ENCODE data around the gene SLCO1B3.

SLCO1B3 gene

GRCh38 chr12:20885116-20885515 lies 74.6 kb downstream of the SLCO1B3 start:
- DNase-seq, result no peak

DNA sequence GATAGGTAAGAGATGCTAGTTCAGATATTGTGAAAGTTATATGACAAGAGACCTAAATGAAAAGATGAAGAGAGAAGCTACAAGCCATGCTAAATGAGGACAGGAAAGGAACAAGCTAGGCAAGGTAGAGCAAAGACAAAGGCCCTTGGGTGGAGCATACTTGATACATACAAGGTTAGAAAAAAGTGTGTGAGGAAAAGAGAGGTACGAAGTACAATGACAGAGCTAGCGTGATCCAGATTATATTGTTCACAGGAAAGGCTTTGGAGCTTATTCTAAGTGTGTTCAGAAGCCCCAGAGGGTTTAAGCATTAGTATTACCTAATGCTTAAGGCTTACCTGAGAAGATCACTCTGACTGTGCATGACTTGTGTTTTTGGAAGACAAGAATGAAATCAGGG lies 75.0 kb downstream of the SLCO1B3 start:
- DNase-seq, result no peak

DNA sequence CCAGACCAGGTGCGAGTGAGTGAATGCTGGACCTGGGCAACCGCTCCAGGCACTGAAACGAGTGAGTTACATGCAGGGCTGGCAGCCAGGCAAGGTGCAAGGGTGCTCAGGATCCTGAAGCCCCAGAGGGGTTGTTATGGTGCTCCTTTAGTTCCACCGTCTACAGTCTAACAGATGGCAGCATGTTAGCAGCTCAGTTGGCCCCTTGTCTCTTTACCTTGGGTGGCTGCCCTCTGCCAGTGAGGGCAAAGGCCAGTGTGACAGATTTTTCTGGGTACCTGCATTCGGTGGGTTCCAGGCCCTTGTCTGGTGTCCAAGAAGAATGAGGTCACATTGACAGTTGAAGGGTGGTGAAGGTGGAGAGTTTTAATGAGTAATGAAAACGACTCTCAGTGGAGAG lies 106.8 kb downstream of the SLCO1B3 start:
- DNase-seq, result no peak

DNA sequence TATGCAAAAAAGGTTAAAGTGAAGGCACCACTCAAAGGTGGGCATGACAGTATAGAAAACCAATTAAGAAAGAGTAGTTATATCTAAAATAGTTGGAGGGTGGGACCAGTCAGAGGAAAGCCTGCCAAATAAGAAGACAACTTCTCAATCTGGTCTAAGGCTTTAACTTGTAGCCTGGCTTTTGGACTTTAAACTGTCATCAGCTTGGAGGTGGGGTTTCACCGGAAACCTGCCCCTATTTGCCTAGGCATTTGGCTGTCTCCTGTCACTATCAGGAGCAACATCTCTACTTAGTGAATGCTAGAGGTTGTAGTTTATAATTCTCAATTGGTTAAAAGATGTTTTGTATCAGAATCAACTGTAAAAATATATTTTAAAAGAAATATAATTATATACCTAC lies 107.3 kb downstream of the SLCO1B3 start:
- no peak for DNase-seq

- DNase-seq, result no peak
Observed at GRCh38 chr12:20931894-20932293, 121.4 kb downstream of the SLCO1B3 start.

DNA sequence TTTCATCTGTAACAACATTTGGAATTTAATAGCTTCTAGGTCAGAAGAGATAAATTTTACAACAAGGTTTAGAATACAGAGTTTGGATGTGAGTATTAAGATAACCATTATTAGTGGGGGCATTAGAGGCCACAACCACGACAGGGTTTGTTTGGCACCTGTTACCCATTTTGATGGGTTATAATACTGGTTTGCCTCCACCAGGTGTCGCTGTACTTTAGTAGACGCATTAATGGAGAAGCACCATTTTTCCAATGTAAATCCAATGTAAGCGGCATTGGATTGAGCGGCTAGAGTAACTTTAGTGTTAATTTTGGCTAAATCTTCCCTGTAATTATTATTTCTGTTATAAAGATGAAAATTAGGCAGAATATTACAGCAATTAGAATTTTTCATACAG lies 136.2 kb downstream of the SLCO1B3 start:
- DNase-seq, result no peak

DNA sequence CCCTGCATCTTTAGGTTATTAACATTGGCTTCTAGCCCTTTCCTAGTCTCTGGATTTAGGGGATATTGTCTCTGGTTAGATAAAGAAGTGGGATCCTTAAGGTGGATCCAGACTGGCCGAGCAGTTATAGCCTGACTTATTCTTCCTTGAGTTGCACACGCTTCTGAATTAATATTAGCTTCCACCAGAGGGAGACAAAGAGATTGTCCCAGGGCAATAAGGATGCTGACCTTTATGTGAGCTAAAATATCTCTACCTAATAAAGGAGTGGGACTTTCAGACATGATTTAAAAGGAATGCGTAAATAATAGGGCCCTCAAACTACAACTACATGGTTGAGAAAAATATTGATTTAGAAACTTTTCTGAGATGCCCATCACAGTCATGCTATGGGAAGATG lies 139.7 kb downstream of the SLCO1B3 start:
- DNase-seq, result no peak

DNA sequence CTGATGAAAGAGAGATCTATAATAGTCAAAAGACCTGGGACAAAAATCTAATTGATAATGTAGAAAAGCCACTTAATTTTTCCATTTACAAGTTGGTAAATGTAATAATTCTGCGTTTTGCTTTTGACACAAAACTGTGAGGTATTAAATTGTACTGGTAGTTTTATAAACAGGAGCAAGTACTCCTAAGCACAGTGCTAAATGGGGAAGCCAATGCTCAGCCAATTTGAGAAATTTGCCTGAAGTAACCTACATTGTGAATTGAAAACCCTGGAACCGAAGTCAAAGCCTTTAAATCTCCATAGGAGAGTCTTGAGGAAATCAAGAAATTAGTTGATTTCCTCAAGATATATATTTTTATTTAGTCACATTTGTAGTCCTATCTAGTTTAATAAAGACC lies 152.8 kb downstream of the SLCO1B3 start:
- DNase-seq, result no peak

DNA sequence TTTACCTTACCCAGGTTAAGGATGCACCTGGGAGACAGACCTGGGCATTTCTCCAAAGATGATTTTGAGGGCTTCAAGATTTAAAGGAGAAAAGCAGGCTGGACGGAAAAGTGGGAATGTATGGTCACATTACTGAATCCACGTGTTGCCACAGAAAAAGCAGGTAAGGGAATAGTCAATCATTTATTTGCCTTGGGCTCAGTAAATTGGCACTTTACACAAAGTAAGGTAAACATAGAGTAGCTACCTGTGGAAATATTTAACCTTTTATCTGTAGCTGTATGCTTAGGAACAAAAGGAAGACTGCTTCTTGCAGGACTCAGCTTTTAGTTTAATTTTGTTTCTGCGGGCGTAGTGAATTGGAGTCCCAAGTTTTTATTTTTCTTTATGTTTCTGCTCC lies 153.3 kb downstream of the SLCO1B3 start:
- DNase-seq, result no peak

All from activated CD4-positive, CD25-positive, alpha-beta regulatory T cell treated with anti-CD3 and anti-CD28 coated beads, Interleukin-2, amount 50 U/mL, for 72 hours (primary cell).